Rectal smooth muscle tissue (tissue), 1 donor: ENCODE results near the gene L1CAM.

Source experiments
- H3K27ac ChIP-seq: one replicate; pipeline ENCODE4 v1.7.0; 2013; ENCODE audit warnings: low read depth, low read length, inconsistent platforms
- H3K27me3 ChIP-seq: one replicate; pipeline ENCODE4 v1.7.0; 2013; ENCODE audit warnings: low read length; ENCODE audit not compliant: control insufficient read depth, insufficient read depth
- H3K36me3 ChIP-seq: one replicate; pipeline ENCODE4 v1.7.0; 2013; ENCODE audit warnings: low read length; ENCODE audit not compliant: control insufficient read depth, insufficient read depth
- H3K4me1 ChIP-seq: one replicate; pipeline ENCODE4 v1.7.0; 2013; ENCODE audit warnings: low read length; ENCODE audit not compliant: control insufficient read depth, insufficient read depth
- H3K4me3 ChIP-seq: one replicate; pipeline ENCODE4 v1.7.0; 2013; ENCODE audit warnings: low read length
- H3K9ac ChIP-seq: one replicate; pipeline ENCODE4 v1.7.0; 2013; ENCODE audit warnings: low read length

L1CAM gene

GRCh38 chrX:153885968-153886903 lies at the start of gene L1CAM:
L1CAM (minus strand) TSS chrX:153886173; CDS start chrX:153875836, 10,337 bp downstream.
- Histone ChIP-seq H3K4me3 (peak within 1 kb of the TSS; percentile 27), H3K36me3 (no peaks in the 10 kb centered on the region), H3K27me3 (peaks cover 29% of the 10 kb centered on the region), H3K9ac (no peak within 1 kb of the TSS), H3K4me1 (no peaks in the 10 kb centered on the region), H3K27ac (no peak within 1 kb of the TSS)

- Histone ChIP-seq H3K9ac (no peak overlapping the region), H3K4me1 (peaks cover 7% of the 10 kb centered on the region), H3K27me3 (no peaks in the 10 kb centered on the region), H3K4me3 (peak overlapping the region; percentile 20), H3K36me3 (peaks cover 6% of the 10 kb centered on the region), H3K27ac (no peak overlapping the region)
Observed at GRCh38 chrX:153935326-153935851, 49.4 kb upstream of the L1CAM start.

- H3K27me3 ChIP-seq = no peaks in the 10 kb centered on the region
- peak within 1 kb of the TSS; percentile 43 for H3K9ac ChIP-seq
- peaks cover 7% of the 10 kb centered on the region for H3K4me1 ChIP-seq
- peak within 1 kb of the TSS; percentile 30 for H3K27ac ChIP-seq
- H3K4me3 ChIP-seq = peak within 1 kb of the TSS; percentile 69
- H3K36me3 ChIP-seq = peaks cover 6% of the 10 kb centered on the region
Observed at GRCh38 chrX:153934762-153935325, 48.9 kb upstream of the L1CAM start, which contains the start of gene NAA10. NAA10 (minus strand) TSS chrX:153935037; CDS start chrX:153934904, 133 bp downstream.

GRCh38 chrX:153934148-153934761 lies 48.3 kb upstream of the L1CAM start:
- Histone ChIP-seq H3K36me3 (peaks cover 6% of the 10 kb centered on the region), H3K9ac (peak overlapping the region; percentile 43), H3K27ac (peak overlapping the region; percentile 30), H3K4me3 (peak overlapping the region; percentile 69), H3K27me3 (no peaks in the 10 kb centered on the region), H3K4me1 (peaks cover 7% of the 10 kb centered on the region)

- Histone ChIP-seq H3K27me3 (no peaks in the 10 kb centered on the region), H3K4me3 (peak overlapping the region; percentile 69), H3K36me3 (peaks cover 6% of the 10 kb centered on the region), H3K4me1 (peaks cover 7% of the 10 kb centered on the region), H3K27ac (no peak overlapping the region), H3K9ac (peak overlapping the region; percentile 43)
Observed at GRCh38 chrX:153933748-153934147, 47.8 kb upstream of the L1CAM start.

GRCh38 chrX:153932220-153932915 lies 46.4 kb upstream of the L1CAM start:
- Histone ChIP-seq H3K4me1 (peaks cover 11% of the 10 kb centered on the region), H3K36me3 (peaks cover 6% of the 10 kb centered on the region), H3K27me3 (no peaks in the 10 kb centered on the region), H3K27ac (no peak overlapping the region), H3K4me3 (no peak overlapping the region), H3K9ac (no peak overlapping the region)

- H3K27ac ChIP-seq = no peak overlapping the region
- peaks cover 17% of the 10 kb centered on the region for H3K4me1 ChIP-seq
- no peak overlapping the region for H3K4me3 ChIP-seq
- H3K9ac ChIP-seq = no peak overlapping the region
- peaks cover 6% of the 10 kb centered on the region for H3K36me3 ChIP-seq
- H3K27me3 ChIP-seq = no peaks in the 10 kb centered on the region
Observed at GRCh38 chrX:153931748-153932147, 45.8 kb upstream of the L1CAM start.

GRCh38 chrX:153931151-153931550 lies 45.2 kb upstream of the L1CAM start:
- H3K36me3 ChIP-seq = peaks cover 6% of the 10 kb centered on the region
- no peaks in the 10 kb centered on the region for H3K27me3 ChIP-seq
- H3K9ac ChIP-seq = no peak overlapping the region
- peaks cover 18% of the 10 kb centered on the region for H3K4me1 ChIP-seq
- no peak overlapping the region for H3K27ac ChIP-seq
- no peak overlapping the region for H3K4me3 ChIP-seq

GRCh38 chrX:153930011-153930910 lies 44.3 kb upstream of the L1CAM start:
- Histone ChIP-seq H3K27me3 (no peaks in the 10 kb centered on the region), H3K4me3 (no peak overlapping the region), H3K9ac (no peak overlapping the region), H3K27ac (no peak overlapping the region), H3K4me1 (peaks cover 17% of the 10 kb centered on the region), H3K36me3 (peaks cover 6% of the 10 kb centered on the region)

GRCh38 chrX:153929576-153929975 lies 43.6 kb upstream of the L1CAM start:
- Histone ChIP-seq H3K9ac (no peak overlapping the region), H3K4me3 (no peak overlapping the region), H3K4me1 (peaks cover 17% of the 10 kb centered on the region), H3K27ac (no peak overlapping the region), H3K36me3 (peaks cover 6% of the 10 kb centered on the region), H3K27me3 (no peaks in the 10 kb centered on the region)

GRCh38 chrX:153928846-153929245 lies 42.9 kb upstream of the L1CAM start:
- no peak overlapping the region for H3K9ac ChIP-seq
- H3K27me3 ChIP-seq = no peaks in the 10 kb centered on the region
- no peak overlapping the region for H3K27ac ChIP-seq
- H3K4me1 ChIP-seq = peaks cover 12% of the 10 kb centered on the region
- peaks cover 6% of the 10 kb centered on the region for H3K36me3 ChIP-seq
- peak overlapping the region; percentile 60 for H3K4me3 ChIP-seq
